ENCODE measurements around the gene PRR19.

Gene PRR19

DNA sequence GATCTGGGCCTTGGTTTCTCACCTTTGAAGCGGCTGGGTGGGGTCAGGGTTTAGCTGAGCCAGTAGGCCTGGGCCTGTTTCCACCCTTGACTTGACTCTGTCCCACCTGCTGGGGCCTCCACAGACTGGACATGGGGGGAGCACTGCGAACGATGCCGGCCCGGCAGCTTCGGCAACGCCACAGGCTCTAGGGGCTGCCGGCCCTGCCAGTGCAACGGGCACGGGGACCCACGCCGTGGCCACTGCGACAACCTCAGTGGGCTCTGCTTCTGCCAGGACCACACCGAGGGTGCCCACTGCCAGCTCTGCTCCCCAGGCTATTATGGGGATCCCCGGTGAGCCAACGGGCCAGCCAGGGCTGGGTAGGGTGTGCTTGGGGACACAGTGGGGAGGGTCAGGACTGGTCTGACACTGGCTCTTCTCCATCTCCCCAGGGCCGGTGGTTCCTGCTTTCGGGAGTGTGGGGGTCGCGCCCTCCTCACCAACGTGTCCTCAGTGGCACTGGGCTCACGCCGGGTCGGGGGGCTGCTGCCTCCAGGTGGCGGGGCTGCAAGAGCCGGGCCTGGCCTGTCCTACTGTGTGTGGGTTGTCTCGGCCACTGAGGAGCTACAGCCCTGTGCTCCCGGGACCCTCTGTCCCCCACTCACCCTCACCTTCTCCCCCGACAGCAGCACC lies 51.5 kb downstream of the PRR19 start:
- no peak for DNase-seq

DNA sequence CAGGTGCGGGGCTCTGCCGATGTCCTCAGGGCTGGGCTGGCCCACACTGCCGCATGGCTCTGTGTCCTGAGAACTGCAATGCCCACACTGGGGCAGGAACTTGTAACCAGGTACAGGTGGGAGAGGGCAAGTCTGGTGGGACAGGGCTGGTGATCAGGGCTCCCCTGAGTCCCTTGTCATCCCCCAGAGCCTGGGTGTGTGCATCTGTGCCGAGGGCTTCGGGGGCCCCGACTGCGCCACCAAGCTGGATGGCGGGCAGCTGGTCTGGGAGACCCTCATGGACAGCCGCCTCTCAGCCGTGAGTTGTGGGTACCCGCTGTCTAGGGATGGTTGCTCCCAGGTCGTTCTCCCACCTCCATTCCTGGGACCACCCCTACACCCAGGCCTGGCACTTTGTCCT lies 54.0 kb downstream of the PRR19 start:
- no peak for DNase-seq

DNA sequence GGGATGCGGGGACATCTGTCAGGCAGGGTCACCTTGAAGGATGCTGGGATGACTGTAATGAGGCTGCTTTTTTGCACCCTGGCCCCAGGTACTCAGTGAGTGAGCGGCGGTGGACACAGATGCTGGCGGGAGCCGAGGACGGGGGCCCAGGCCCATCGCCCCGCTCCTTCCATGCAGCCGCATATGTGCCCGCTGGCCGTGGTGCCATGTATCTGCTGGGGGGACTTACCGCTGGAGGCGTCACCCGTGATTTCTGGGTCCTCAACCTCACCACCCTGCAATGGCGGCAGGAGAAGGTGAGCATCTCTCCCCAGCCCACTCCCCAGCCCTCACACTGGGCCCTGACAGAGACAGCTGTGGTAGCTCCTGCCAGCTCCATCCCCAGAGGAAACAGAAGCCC lies 54.8 kb downstream of the PRR19 start:
- DNase-seq = no peak

DNA sequence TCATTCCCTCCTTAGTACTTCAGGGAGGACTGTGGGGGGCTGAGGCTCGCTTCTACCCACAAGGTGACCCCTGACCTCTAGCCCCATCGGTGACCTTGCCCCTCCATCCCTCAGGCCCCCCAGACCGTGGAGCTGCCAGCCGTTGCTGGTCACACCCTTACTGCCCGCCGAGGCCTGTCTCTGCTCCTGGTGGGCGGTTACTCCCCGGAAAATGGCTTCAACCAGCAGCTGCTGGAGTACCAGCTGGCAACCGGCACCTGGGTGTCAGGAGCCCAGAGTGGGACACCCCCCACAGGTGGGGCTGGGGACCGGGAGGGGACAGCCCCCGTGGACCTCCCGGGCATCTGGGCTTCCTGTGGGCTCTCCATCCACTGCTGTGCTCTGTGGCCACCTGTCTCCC lies 55.4 kb downstream of the PRR19 start:
- DNase-seq = no peak

Measured in amniotic stem cell (primary cell).